GM12874 (cell line): Measurements from ENCODE around the gene SPATA24.

Source experiments
- TF ChIP-seq, protein P1 (sequence below): IDR thresholded peaks from 2 replicates; pipeline ENCODE4 v1.5.1; 2011; ENCODE audit warnings: low read depth, mild to moderate bottlenecking, control low read depth, low read length, moderate library complexity; ENCODE audit not compliant: insufficient read depth

The SPATA24 gene

GRCh38 chr5:139392324-139392677 is 11.6 kb downstream of the SPATA24 start:
- TF ChIP-seq, protein P1, sequence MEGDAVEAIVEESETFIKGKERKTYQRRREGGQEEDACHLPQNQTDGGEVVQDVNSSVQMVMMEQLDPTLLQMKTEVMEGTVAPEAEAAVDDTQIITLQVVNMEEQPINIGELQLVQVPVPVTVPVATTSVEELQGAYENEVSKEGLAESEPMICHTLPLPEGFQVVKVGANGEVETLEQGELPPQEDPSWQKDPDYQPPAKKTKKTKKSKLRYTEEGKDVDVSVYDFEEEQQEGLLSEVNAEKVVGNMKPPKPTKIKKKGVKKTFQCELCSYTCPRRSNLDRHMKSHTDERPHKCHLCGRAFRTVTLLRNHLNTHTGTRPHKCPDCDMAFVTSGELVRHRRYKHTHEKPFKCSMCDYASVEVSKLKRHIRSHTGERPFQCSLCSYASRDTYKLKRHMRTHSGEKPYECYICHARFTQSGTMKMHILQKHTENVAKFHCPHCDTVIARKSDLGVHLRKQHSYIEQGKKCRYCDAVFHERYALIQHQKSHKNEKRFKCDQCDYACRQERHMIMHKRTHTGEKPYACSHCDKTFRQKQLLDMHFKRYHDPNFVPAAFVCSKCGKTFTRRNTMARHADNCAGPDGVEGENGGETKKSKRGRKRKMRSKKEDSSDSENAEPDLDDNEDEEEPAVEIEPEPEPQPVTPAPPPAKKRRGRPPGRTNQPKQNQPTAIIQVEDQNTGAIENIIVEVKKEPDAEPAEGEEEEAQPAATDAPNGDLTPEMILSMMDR: no peak

- TF ChIP-seq, protein P1: no peak
These were observed 12.1 kb downstream of the SPATA24 start for GRCh38 chr5:139391570-139392323.

GRCh38 chr5:139390639-139391569 is 13.0 kb downstream of the SPATA24 start:
- TF ChIP-seq, protein P1: no peak

DNA sequence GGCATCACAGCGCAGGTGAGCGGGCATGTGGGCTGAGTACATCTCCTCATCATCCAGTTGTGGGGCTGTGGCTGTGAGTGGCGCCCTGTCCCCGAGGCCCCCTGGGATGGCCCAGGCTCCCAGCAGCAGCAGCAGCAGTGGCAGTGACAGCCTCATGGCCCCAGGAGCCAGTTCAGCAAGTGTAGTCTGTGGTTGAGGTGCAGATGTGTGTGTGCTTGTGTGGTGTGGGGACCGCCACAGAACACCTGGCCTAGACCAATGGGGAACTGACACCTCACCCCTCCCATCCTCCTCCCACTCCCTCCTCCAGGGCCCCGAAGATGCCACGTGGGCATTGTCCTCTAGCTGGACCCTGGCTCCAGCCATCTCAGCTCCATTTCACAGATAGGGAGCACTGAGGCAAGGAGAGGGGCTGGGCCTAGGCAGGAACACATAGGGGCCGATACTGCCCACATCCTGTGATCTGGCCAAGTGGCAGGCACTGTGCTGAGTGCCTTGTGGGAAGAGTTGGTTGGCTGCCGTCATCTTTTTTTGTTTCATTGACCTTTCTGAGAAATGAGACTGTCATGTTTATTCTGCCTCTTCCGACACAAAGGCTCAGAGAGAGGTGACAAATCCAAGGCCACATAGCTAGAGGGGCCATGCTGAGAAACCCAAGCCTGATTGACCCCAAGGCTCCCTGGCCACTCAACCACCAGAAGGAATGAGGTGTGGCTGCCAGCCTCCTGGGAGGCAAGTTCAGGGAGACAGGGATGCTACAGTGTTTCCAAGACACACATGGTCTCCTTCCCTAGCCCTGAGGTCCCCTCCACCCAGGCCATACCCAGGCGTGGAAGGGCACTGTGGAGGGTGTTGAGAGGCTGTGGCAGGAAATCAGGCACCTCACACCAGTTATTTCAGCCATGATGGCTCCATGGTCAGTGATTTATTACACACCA is 13.9 kb downstream of the SPATA24 start, which contains the start of gene MZB1:
TSS of gene MZB1 (minus strand) at position 213 of the 938 bp plus-strand sequence. CDS start at position 156, 57 bp downstream.
- TF ChIP-seq, protein P1: no peak

DNA sequence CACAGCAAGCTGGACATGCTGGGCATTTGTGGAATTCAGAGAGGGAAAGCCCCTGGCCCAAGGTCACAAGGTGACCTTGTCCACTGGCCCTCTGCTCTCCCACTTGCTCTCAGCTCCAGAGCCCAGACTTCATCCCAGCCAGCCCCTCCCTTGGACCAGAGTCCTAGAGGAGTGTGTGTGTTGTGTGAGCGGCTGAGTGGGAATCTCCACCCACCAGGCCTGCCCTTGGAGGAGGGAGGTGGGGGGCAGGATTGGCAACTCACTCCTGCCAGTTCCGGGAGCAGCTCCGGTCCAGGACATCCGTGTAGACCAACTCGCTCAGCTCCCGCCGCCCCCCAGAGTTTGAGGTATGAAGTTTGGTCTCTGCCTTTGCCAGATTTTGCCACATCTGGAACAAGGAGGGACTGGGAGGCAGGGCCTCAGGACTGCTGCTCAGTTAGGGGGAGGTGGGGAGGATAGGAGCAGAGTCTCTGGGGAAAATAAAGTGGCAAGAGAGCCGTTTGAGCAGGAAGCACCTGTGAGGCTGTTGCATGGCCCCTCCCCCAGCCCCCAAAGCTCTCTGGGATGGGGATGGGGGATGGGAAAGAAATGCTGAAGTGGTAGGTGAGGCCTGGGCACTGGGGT is 15.6 kb downstream of the SPATA24 start:
- TF ChIP-seq, protein P1: 0 out of 2 replicates have a peak, but pooled peaks have one; percentile 2

GRCh38 chr5:139387611-139388197 is 16.2 kb downstream of the SPATA24 start:
- TF ChIP-seq, protein P1: no peak
